GM12891 (cell line): ENCODE data around the gene PARPBP.

Experiments used
- POLR2A ChIP-seq: IDR thresholded peaks from 2 replicates; pipeline ENCODE4 v1.6.1; 2011; ENCODE audit warnings: low read depth, low read length, control low read depth
- POLR2AphosphoS5 ChIP-seq: IDR thresholded peaks from 2 replicates; pipeline ENCODE4 v1.6.1; 2011; ENCODE audit warnings: low read depth, low read length, control low read depth
- SPI1 ChIP-seq: IDR thresholded peaks from 2 replicates; pipeline ENCODE4 v1.6.1; 2011; ENCODE audit warnings: low read depth, low read length, control low read depth
- TAF1 ChIP-seq: IDR thresholded peaks from 2 replicates; pipeline ENCODE4 v1.6.1; 2011; ENCODE audit warnings: low read depth, low read length, control low read depth

- TF ChIP-seq POLR2A (no peak), POLR2AphosphoS5 (no peak), TAF1 (no peak), SPI1 (no peak)
These were observed 13.1 kb upstream of the PARPBP start for GRCh38 chr12:102106905-102107304.
